ENCODE results near the gene DHRSX. TPM values are rescaled to one million over a fixed set of nuclear protein-coding genes. Genes with fewer than 3 reads are reported as not detected.

Gene DHRSX
- total and polyA plus RNA-seq, 2 donors (not counting 3 experiments of a cell fraction or from before 2014, with no cell fraction given) = 27.1 to 37.7 TPM

DNA sequence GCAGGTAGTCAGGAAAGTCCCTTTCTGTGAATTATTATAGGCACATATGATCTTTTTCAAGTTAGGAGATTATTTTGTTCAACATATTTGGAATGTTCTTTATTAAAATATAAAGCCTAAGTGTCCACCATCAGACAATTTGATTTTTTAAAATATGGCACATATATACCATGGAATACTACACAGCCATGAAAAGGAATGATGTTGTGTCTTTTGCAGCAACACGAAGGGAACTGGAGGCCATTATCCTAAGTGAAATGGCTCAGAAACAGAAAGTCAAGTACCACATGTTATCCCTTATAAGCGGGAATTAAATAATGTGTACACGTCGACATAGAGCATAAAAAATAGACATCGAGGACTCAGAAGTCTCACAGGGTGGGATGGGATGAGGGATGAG lies 73.0 kb downstream of the DHRSX start:
- BruUV-seq (replicated peaks) = no TSS peak
- Histone ChIP-seq H3K9ac (replicated peaks; ENCODE audit: extremely low read depth, insufficient read depth, low read length) (no peak overlapping the region), H3K9me1 (replicated peaks; ENCODE audit: control insufficient read depth, extremely low read depth, insufficient read depth, low read length) (no peaks in the 10 kb centered on the region), H3K27ac (ENCODE audit: insufficient read depth, low read depth, low read length) (no peak overlapping the region), H4K20me1 (replicated peaks; ENCODE audit: control insufficient read depth, extremely low read depth, insufficient read depth, low read length) (no peaks in the 10 kb centered on the region), H3K36me3 (ENCODE audit: control insufficient read depth in 2 of 2, extremely low read depth in 1 of 2, insufficient read depth in 2 of 2, low read length in 2 of 2) (peaks cover 0 to 2% of the 10 kb centered on the region in 2 experiments), H3K4me3 (replicated peaks in 1 of 3; ENCODE audit: insufficient read depth in 1 of 3, low read depth in 1 of 3, low read length in 3 of 3) (no peak overlapping the region), H3K9me3 (replicated peaks; ENCODE audit: control insufficient read depth, insufficient read depth, low read length) (no peaks in the 10 kb centered on the region), H3K79me2 (ENCODE audit: control insufficient read depth, insufficient read depth, low read length) (no peaks in the 10 kb centered on the region), H3K4me1 (ENCODE audit: control insufficient read depth, extremely low read depth, insufficient read depth, low read length) (no peaks in the 10 kb centered on the region), H2AFZ (ENCODE audit: low read depth, low read length) (no peak overlapping the region), H3K27me3 (ENCODE audit: control insufficient read depth in 2 of 2, insufficient read depth in 2 of 2, low read length in 2 of 2) (no peaks in the 10 kb centered on the region), H3K4me2 (ENCODE audit: insufficient read depth, low read length) (no peak overlapping the region)
- no peak for DNase-seq (ENCODE audit: low read depth, low spot score)
- dilution Hi-C loops (cut with MboI; ENCODE audit: extremely low pct_ligation_motif_present, low sequenced_read_pairs) (no loop called here), intact Hi-C loops (cut with micrococcal nuclease) (no loop called here)
- CTCF ChIA-PET = no interaction called here
- POLR2A ChIA-PET = no interaction called here
- no peak for FAIRE-seq
- TF ChIP-seq, protein P1, sequence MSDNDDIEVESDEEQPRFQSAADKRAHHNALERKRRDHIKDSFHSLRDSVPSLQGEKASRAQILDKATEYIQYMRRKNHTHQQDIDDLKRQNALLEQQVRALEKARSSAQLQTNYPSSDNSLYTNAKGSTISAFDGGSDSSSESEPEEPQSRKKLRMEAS (IDR thresholded peaks at IDR 0.05; ENCODE audit: insufficient read depth, insufficient read length) = no peak
- TF ChIP-seq FOS (IDR thresholded peaks at IDR 0.05; ENCODE audit: borderline replicate concordance, insufficient read depth, low read length) = no peak
- no peak for TF ChIP-seq POLR2AphosphoS5 (IDR thresholded peaks at IDR 0.05; ENCODE audit: insufficient read depth, low read depth, low read length)
- no peak for TF ChIP-seq JUN (IDR thresholded peaks at IDR 0.05; ENCODE audit: borderline replicate concordance, insufficient read depth, insufficient read length, low read depth)
- no peak for TF ChIP-seq POLR2A (IDR thresholded peaks at IDR 0.05; ENCODE audit: low read depth, low read length)
- TF ChIP-seq, protein P2, sequence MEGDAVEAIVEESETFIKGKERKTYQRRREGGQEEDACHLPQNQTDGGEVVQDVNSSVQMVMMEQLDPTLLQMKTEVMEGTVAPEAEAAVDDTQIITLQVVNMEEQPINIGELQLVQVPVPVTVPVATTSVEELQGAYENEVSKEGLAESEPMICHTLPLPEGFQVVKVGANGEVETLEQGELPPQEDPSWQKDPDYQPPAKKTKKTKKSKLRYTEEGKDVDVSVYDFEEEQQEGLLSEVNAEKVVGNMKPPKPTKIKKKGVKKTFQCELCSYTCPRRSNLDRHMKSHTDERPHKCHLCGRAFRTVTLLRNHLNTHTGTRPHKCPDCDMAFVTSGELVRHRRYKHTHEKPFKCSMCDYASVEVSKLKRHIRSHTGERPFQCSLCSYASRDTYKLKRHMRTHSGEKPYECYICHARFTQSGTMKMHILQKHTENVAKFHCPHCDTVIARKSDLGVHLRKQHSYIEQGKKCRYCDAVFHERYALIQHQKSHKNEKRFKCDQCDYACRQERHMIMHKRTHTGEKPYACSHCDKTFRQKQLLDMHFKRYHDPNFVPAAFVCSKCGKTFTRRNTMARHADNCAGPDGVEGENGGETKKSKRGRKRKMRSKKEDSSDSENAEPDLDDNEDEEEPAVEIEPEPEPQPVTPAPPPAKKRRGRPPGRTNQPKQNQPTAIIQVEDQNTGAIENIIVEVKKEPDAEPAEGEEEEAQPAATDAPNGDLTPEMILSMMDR (IDR thresholded peaks at IDR 0.05; ENCODE audit: extremely low read depth in 1 of 2, insufficient read depth in 1 of 2, low read depth in 1 of 2, low read length in 2 of 2) = no peak
- TF ChIP-seq MYC (IDR thresholded peaks at IDR 0.05; ENCODE audit: low read depth, low read length) = no peak
- TF ChIP-seq EZH2 (IDR thresholded peaks at IDR 0.05; ENCODE audit: borderline replicate concordance, low read depth, low read length, severe bottlenecking) = no peak
- no peak for TF ChIP-seq GATA2 (IDR thresholded peaks at IDR 0.05; ENCODE audit: insufficient read depth, insufficient read length, low read depth, low read length)

Measured in endothelial cell of umbilical vein (primary cell).